Naive B cell (primary cell): Measurements from ENCODE around the gene FSTL3. TPM values are rescaled to one million over a fixed set of nuclear protein-coding genes. Genes with fewer than 3 reads are reported as not detected.
A peak's percentile ranks its signal among the peaks of the same experiment; 100 is the strongest.

Source experiments
- ATAC-seq, 2 donors: fragments of 150-1000 bp; cut with Tn5 transposase; 2 replicates each; pipeline ENCODE4 v1.10.0; 2021; ENCODE audit warnings: low read depth in 2 of 2, mild to moderate bottlenecking in 2 of 2, moderate library complexity in 2 of 2
- DNase-seq: peaks from one replicate; pipeline ENCODE4 v3.0.0; 2022
- H3K27ac Mint-ChIP-seq, 6 donors: one replicate each; pipeline ENCODE4 v1.8.0; 2020 to 2022; ENCODE audit warnings: mild to moderate bottlenecking in 6 of 6, mixed read lengths in 6 of 6, moderate library complexity in 5 of 6, inconsistent platforms in 2 of 6
- H3K27me3 Mint-ChIP-seq, 3 donors: one replicate each; pipeline ENCODE4 v1.8.0; 2021 to 2022; ENCODE audit warnings: mixed read lengths in 3 of 3, mild to moderate bottlenecking in 1 of 3
- H3K36me3 Mint-ChIP-seq, 2 donors: one replicate each; pipeline ENCODE4 v1.8.0; 2020 to 2022; ENCODE audit warnings: mixed read lengths in 2 of 2, inconsistent platforms in 1 of 2, mild to moderate bottlenecking in 1 of 2
- H3K4me1 Mint-ChIP-seq, 3 donors: one replicate each; pipeline ENCODE4 v1.8.0; 2020 to 2022; ENCODE audit warnings: mixed read lengths in 3 of 3, inconsistent platforms in 1 of 3, mild to moderate bottlenecking in 1 of 3, moderate library complexity in 1 of 3
- H3K4me3 Mint-ChIP-seq, 8 donors: one replicate each; pipeline ENCODE4 v1.8.0; 2020 to 2022; ENCODE audit warnings: mild to moderate bottlenecking in 8 of 8, mixed read lengths in 8 of 8, moderate library complexity in 8 of 8, inconsistent platforms in 2 of 8
- H3K9me3 Mint-ChIP-seq, 7 donors: one replicate each; pipeline ENCODE4 v1.8.0; 2020 to 2022; ENCODE audit warnings: mixed read lengths in 7 of 7, mild to moderate bottlenecking in 5 of 7, inconsistent platforms in 2 of 7, moderate library complexity in 1 of 7
- polyA plus RNA-seq, 6 donors: library from polyadenylated mRNA; unstranded; fragments of 300-500 nt; fragmentation: Illumina TruSeq; gene quantifications; one replicate each; pipeline ENCODE4 v1.2.3, GENCODE V29; 2021; ENCODE audit warnings: low read depth in 6 of 6

The FSTL3 gene
- polyA plus RNA-seq, 6 donors from 2014 or later = 0.77 to 3.6 (median 2.8) TPM; not detected in 1

DNA sequence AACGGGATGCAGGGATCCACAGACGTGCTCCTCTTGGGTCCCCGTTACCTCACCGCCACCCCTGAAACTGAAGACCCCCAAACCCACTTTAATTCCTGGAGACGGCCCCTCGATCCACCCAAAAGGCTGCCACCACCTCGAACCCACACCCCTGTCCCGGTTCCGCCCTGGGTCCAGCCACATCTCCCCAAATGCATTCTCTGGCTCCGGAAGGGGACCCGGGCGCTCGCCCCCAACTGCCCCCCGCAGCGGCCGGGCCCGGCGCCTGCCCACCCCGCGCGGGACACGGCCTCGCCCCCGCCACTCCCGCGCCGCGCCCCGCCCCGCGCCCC is 219 bp upstream of the FSTL3 start:
- no peak for ATAC-seq

DNA sequence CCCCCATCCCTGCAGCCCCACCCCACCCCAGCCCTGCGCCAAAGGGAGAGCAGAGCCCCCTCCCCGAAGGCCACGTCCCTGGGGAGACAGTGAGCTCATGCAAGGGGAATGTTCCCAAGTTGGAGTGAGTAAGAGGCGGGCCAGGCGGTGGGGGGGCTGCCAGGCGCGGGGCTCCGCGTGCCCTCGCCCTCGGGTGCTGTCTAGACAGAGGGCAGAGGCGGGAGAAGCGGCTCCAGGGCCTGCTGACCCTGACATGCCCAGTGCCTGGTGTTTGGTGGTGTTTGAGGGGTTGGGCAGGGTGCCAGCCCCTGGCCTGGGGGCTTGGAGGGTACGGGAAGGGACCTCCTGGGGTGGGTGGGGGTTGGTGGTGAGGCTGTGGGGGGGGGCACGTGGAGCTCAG is 1.0 kb downstream of the FSTL3 start:
- H3K27ac Mint-ChIP-seq = peak overlapping the region in 1 of 6 donors; percentile 47
- DNase-seq = no peak
- no peaks in the 10 kb centered on the region for H3K9me3 Mint-ChIP-seq
- peaks cover 7 to 16% (median 12%) of the 10 kb centered on the region in 3 donors for H3K4me1 Mint-ChIP-seq
- no peaks in the 10 kb centered on the region for H3K36me3 Mint-ChIP-seq
- ATAC-seq = no peak
- peaks cover 11 to 20% (median 18%) of the 10 kb centered on the region in 3 donors for H3K27me3 Mint-ChIP-seq
- peak overlapping the region in 1 of 8 donors; percentile 66 for H3K4me3 Mint-ChIP-seq

More for the DNA sequence above, 219 bp upstream of the FSTL3 start:
- H3K4me1 Mint-ChIP-seq = peaks cover 5 to 13% (median 12%) of the 10 kb centered on the region in 3 donors
- no peaks in the 10 kb centered on the region for H3K36me3 Mint-ChIP-seq
- H3K27ac Mint-ChIP-seq = no peak overlapping the region
- peaks cover 11 to 20% (median 18%) of the 10 kb centered on the region in 3 donors for H3K27me3 Mint-ChIP-seq
- DNase-seq = no peak
- no peaks in the 10 kb centered on the region for H3K9me3 Mint-ChIP-seq
- peak overlapping the region in 2 of 8 donors; percentile 54 to 69 for H3K4me3 Mint-ChIP-seq

DNA sequence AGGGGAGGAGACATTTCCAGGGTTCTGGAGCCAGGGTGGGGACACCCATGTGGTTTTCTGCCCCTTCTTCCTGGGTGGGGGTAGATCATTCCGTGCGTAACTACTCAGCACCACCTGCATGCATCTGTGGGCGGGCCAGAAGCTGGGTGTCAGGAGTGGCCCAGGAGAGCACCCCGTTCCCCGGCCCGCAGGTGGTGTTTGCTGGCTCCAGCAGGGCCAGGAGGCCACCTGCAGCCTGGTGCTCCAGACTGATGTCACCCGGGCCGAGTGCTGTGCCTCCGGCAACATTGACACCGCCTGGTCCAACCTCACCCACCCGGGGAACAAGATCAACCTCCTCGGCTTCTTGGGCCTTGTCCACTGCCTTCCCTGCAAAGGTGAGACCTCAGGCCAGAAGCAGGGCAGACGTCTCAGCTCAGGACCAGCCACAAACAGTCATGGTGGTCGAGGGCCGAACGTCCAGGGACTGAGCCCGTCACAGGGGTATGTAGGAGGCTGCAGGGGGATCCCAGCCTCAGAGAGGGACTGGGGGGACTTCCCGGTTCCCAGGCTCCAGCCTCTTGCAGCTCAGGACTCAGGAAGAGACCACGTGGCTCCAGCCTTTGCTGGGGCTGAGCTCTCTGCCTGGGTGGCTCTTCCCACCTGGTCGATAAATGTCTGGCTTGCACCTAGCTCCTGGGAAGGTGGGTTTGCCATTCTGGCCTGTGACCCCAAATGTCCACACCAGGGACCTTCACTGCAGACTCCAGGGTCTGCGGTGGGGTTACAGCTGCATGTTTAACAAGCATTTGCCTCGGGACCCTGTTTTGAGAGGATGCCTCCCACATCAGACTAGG is 1.6 kb downstream of the FSTL3 start:
- H3K4me1 Mint-ChIP-seq = peaks cover 7 to 16% (median 12%) of the 10 kb centered on the region in 3 donors
- no peaks in the 10 kb centered on the region for H3K9me3 Mint-ChIP-seq
- DNase-seq (no peak), ATAC-seq (no peak)
- H3K27ac Mint-ChIP-seq = peak overlapping the region in 2 of 6 donors; percentile 47 to 65
- H3K36me3 Mint-ChIP-seq = no peaks in the 10 kb centered on the region
- H3K4me3 Mint-ChIP-seq = peak overlapping the region in 3 of 8 donors; percentile 40 to 70 (median 66)
- H3K27me3 Mint-ChIP-seq = peaks cover 11 to 20% (median 18%) of the 10 kb centered on the region in 3 donors

GRCh38 chr19:678791-679388 is 2.7 kb downstream of the FSTL3 start:
- Mint-ChIP-seq H3K36me3 (no peaks in the 10 kb centered on the region), H3K27me3 (peaks cover 9 to 14% (median 12%) of the 10 kb centered on the region in 3 donors), H3K4me1 (peaks cover 7 to 16% (median 12%) of the 10 kb centered on the region in 3 donors), H3K27ac (peak overlapping the region in 3 of 6 donors; percentile 47 to 64 (median 62)), H3K9me3 (no peaks in the 10 kb centered on the region), H3K4me3 (peak overlapping the region; percentile 36 to 90 (median 73))
- ATAC-seq (no peak), DNase-seq (no peak)

GRCh38 chr19:679418-680286 is 3.5 kb downstream of the FSTL3 start:
- H3K9me3 Mint-ChIP-seq = no peaks in the 10 kb centered on the region
- peaks cover 7 to 16% (median 12%) of the 10 kb centered on the region in 3 donors for H3K4me1 Mint-ChIP-seq
- H3K4me3 Mint-ChIP-seq = peak overlapping the region; percentile 57 to 98 (median 80)
- no peaks in the 10 kb centered on the region for H3K36me3 Mint-ChIP-seq
- peaks cover 8 to 10% (median 9%) of the 10 kb centered on the region in 3 donors for H3K27me3 Mint-ChIP-seq
- DNase-seq (peak; percentile 56), ATAC-seq (peak; percentile 3 to 4)
- peak overlapping the region in 2 of 6 donors; percentile 33 to 75 for H3K27ac Mint-ChIP-seq

- Mint-ChIP-seq H3K4me3 (peak overlapping the region; percentile 76 to 98 (median 96)), H3K36me3 (no peaks in the 10 kb centered on the region), H3K9me3 (no peaks in the 10 kb centered on the region), H3K27ac (peak overlapping the region; percentile 94 to 100 (median 100)), H3K4me1 (peaks cover 7 to 13% (median 8%) of the 10 kb centered on the region in 3 donors), H3K27me3 (peaks cover under 1 to 4% (median 3%) of the 10 kb centered on the region in 3 donors)
- ATAC-seq (peak; percentile 70 to 74), DNase-seq (peak; percentile 96)
These were observed 4.3 kb downstream of the FSTL3 start for GRCh38 chr19:680287-681028.

DNA sequence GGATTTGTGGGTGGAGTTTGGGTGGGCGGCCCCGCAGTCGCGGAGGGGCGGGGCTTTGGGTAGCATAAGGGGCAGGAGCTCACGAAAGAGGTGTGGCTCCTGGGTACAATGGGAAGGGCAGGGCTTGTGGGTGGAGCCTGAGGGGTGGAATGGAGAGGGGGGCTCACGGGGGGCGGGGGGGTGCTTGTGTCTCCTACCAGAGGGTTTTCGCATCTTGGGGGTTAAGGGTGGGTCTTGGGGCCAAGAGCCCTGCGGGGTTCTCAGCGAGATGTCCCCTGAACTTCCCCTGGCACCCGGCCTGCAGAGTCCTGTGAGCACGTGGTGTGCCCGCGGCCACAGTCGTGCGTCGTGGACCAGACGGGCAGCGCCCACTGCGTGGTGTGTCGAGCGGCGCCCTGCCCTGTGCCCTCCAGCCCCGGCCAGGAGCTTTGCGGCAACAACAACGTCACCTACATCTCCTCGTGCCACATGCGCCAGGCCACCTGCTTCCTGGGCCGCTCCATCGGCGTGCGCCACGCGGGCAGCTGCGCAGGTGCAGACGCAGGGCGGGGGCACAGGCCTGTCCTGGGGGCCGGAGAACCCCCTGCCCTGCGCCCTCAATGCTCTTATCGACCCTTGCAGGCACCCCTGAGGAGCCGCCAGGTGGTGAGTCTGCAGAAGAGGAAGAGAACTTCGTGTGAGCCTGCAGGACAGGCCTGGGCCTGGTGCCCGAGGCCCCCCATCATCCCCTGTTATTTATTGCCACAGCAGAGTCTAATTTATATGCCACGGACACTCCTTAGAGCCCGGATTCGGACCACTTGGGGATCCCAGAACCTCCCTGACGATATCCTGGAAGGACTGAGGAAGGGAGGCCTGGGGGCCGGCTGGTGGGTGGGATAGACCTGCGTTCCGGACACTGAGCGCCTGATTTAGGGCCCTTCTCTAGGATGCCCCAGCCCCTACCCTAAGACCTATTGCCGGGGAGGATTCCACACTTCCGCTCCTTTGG is 5.1 kb downstream of the FSTL3 start:
- Mint-ChIP-seq H3K27me3 (no peaks in the 10 kb centered on the region), H3K36me3 (no peaks in the 10 kb centered on the region), H3K27ac (peak overlapping the region; percentile 94 to 100 (median 100)), H3K9me3 (no peaks in the 10 kb centered on the region), H3K4me1 (peaks cover 7 to 12% (median 7%) of the 10 kb centered on the region in 3 donors), H3K4me3 (peak overlapping the region; percentile 76 to 98 (median 96))
- ATAC-seq (peak; percentile 7 to 23), DNase-seq (peak; percentile 72)

- peak overlapping the region in 5 of 6 donors; percentile 12 to 61 (median 43) for H3K27ac Mint-ChIP-seq
- ATAC-seq (no peak), DNase-seq (no peak)
- peaks cover 7 to 12% (median 7%) of the 10 kb centered on the region in 3 donors for H3K4me1 Mint-ChIP-seq
- H3K9me3 Mint-ChIP-seq = no peaks in the 10 kb centered on the region
- peaks cover 0 to 2% (median 0%) of the 10 kb centered on the region in 3 donors for H3K27me3 Mint-ChIP-seq
- no peaks in the 10 kb centered on the region for H3K36me3 Mint-ChIP-seq
- no peak overlapping the region for H3K4me3 Mint-ChIP-seq
These were observed 6.6 kb downstream of the FSTL3 start for GRCh38 chr19:682678-683320.

GRCh38 chr19:685454-685931 is 9.3 kb downstream of the FSTL3 start:
- H3K4me1 Mint-ChIP-seq = peaks cover 5 to 7% (median 6%) of the 10 kb centered on the region in 3 donors
- no peaks in the 10 kb centered on the region for H3K36me3 Mint-ChIP-seq
- ATAC-seq (no peak), DNase-seq (no peak)
- no peak overlapping the region for H3K4me3 Mint-ChIP-seq
- H3K9me3 Mint-ChIP-seq = no peaks in the 10 kb centered on the region
- H3K27me3 Mint-ChIP-seq = peaks cover 0 to 5% (median 0%) of the 10 kb centered on the region in 3 donors
- H3K27ac Mint-ChIP-seq = no peak overlapping the region

GRCh38 chr19:686589-687297 is 10.6 kb downstream of the FSTL3 start:
- Mint-ChIP-seq H3K27ac (peak overlapping the region in 1 of 6 donors; percentile 88), H3K9me3 (no peaks in the 10 kb centered on the region), H3K4me3 (no peak overlapping the region), H3K27me3 (peaks cover 0 to 5% (median 0%) of the 10 kb centered on the region in 3 donors), H3K36me3 (no peaks in the 10 kb centered on the region), H3K4me1 (peaks cover 0 to 3% (median 0%) of the 10 kb centered on the region in 3 donors)
- ATAC-seq (no peak), DNase-seq (no peak)
